A375 (cell line): ENCODE data around the gene TRMT112. TPM values are rescaled to one million over a fixed set of nuclear protein-coding genes. Genes with fewer than 3 reads are reported as not detected.

Experiments
- small RNA-seq: library from RNA; depleted of rRNA; stranded (forward); fragments of <200 nt; gene quantifications from one replicate; pipeline ENCODE3, GENCODE V24; 2014
- total RNA-seq: library from RNA; depleted of rRNA; stranded (reverse); fragments of >200 nt; shearing (Covaris generic); gene quantifications from 2 replicates; pipeline ENCODE4 v1.2.3, GENCODE V29; 2014; rRNA removed

TRMT112 gene
- total RNA-seq = 811 and 881 TPM in 2 replicates

GRCh38 chr11:64317325-64317960, at the start of gene TRMT112:
Gene TRMT112 (minus strand): TSS chr11:64317559. CDS start chr11:64317526, 33 bp downstream.

GRCh38 chr11:64358907-64359711, 41.8 kb upstream of the TRMT112 start, which contains the start of gene RPS6KA4:
Gene RPS6KA4 (plus strand): TSS chr11:64359162. CDS start chr11:64359236, 74 bp downstream.

GRCh38 chr11:64339754-64340408, 22.5 kb upstream of the TRMT112 start, which contains the start of gene CCDC88B:
Gene CCDC88B (plus strand): TSS chr11:64340204. CDS start chr11:64340267, 63 bp downstream.

GRCh38 chr11:64317961-64318765, 804 bp upstream of the TRMT112 start, which contains the start of gene PRDX5:
Gene PRDX5 (plus strand): TSS chr11:64318121. CDS start chr11:64318216, 95 bp downstream.

GRCh38 chr11:64305075-64305690, 12.2 kb downstream of the TRMT112 start, which contains the start of gene ESRRA:
Gene ESRRA (plus strand): TSS chr11:64305524. CDS start chr11:64307180, 1,656 bp downstream.

GRCh38 chr11:64299847-64300648, 17.3 kb downstream of the TRMT112 start, which contains the start of gene CATSPERZ:
Gene CATSPERZ (plus strand): TSS chr11:64300358. CDS start chr11:64300411, 53 bp downstream.

GRCh38 chr11:64291262-64291751, 26.1 kb downstream of the TRMT112 start, which contains the start of gene KCNK4:
Gene KCNK4 (plus strand): TSS chr11:64291302. CDS start chr11:64293019, 1,717 bp downstream.

GRCh38 chr11:64284962-64285884, 32.1 kb downstream of the TRMT112 start, which contains the start of gene GPR137:
Gene GPR137 (plus strand): TSS chr11:64285848. CDS start chr11:64286525, 677 bp downstream.

GRCh38 chr11:64284048-64284961, 33.1 kb downstream of the TRMT112 start, which contains the start of gene BAD:
Gene BAD (minus strand): TSS chr11:64284665. CDS start chr11:64284368, 297 bp downstream.

Small RNA genes lying within 50 kb of the gene (small RNA-seq; reads per million reads assigned to genes)
- not detected for gene MIR7155
- gene RF00019 = not detected

Other genes with a start within 250 kb of the TRMT112 start
- gene MACROD1, start 151.4 kb downstream of the TRMT112 start, total RNA-seq = 97.2 and 109 TPM in 2 replicates
- 311 and 341 TPM in 2 replicates for gene STIP1, start 131.4 kb downstream of the TRMT112 start, total RNA-seq
- gene FERMT3, start 110.8 kb downstream of the TRMT112 start, total RNA-seq = 1.3 and 1.9 TPM in 2 replicates
- 56.2 and 74.4 TPM in 2 replicates for gene TRPT1, start 91.4 kb downstream of the TRMT112 start, total RNA-seq
- 69.5 and 70.7 TPM in 2 replicates for gene NUDT22, start 91.3 kb downstream of the TRMT112 start, total RNA-seq
- 16.8 and 23.4 TPM in 2 replicates for gene DNAJC4, start 87.0 kb downstream of the TRMT112 start, total RNA-seq
- 30.6 and 44.7 TPM in 2 replicates for gene VEGFB, start 83.0 kb downstream of the TRMT112 start, total RNA-seq
- gene FKBP2, start 76.5 kb downstream of the TRMT112 start, total RNA-seq = 144 and 182 TPM in 2 replicates
- gene PPP1R14B, start 70.6 kb downstream of the TRMT112 start, total RNA-seq = 650 and 685 TPM in 2 replicates
- 39.2 and 44.9 TPM in 2 replicates for gene PLCB3, start 66.0 kb downstream of the TRMT112 start, total RNA-seq
- gene BAD, start 32.9 kb downstream of the TRMT112 start, total RNA-seq = 99.6 and 101 TPM in 2 replicates
- 27.5 and 30.3 TPM in 2 replicates for gene GPR137, start 31.7 kb downstream of the TRMT112 start, total RNA-seq
- 0.61 and 0.68 TPM in 2 replicates for gene KCNK4, start 26.3 kb downstream of the TRMT112 start, total RNA-seq
- 1.9 and 3.7 TPM in 2 replicates for gene CATSPERZ, start 17.2 kb downstream of the TRMT112 start, total RNA-seq
- gene ESRRA, start 12.0 kb downstream of the TRMT112 start, total RNA-seq = 60.7 and 66.5 TPM in 2 replicates
- gene PRDX5, start 562 bp upstream of the TRMT112 start, total RNA-seq = 418 and 488 TPM in 2 replicates
- 4.1 and 5.9 TPM in 2 replicates for gene CCDC88B, start 22.6 kb upstream of the TRMT112 start, total RNA-seq
- gene RPS6KA4, start 41.6 kb upstream of the TRMT112 start, total RNA-seq = 32.4 and 37.5 TPM in 2 replicates
- gene SLC22A11, start 238.4 kb upstream of the TRMT112 start, total RNA-seq = 0.42 and 0.60 TPM in 2 replicates